HuH-7 (cell line): Measurements from ENCODE around the gene GPLD1.

Source experiments
- DNase-seq: peaks from one replicate; pipeline ENCODE4 v3.0.0; 2011; ENCODE audit warnings: low spot score

GPLD1 gene

DNA sequence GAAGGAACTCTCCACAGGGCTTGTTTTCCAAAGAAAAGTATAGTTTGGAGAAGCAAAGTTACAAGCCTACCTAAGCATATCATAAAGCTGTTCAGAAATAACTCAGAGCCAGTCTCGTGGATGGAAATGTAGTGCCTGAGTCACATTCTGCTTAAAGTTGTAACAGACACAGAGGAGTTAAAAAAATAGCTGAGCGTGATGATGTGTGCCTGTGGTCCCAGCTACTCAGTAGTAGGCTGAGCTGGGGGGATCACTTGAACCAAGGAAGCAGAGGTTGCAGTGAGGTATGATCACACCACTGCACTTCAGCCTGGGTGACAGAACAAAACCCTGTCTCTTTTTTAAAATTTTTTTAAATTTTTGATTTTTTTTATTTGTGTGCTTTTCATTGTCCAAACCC, 12.0 kb upstream of the GPLD1 start:
- DNase-seq: no peak

DNA sequence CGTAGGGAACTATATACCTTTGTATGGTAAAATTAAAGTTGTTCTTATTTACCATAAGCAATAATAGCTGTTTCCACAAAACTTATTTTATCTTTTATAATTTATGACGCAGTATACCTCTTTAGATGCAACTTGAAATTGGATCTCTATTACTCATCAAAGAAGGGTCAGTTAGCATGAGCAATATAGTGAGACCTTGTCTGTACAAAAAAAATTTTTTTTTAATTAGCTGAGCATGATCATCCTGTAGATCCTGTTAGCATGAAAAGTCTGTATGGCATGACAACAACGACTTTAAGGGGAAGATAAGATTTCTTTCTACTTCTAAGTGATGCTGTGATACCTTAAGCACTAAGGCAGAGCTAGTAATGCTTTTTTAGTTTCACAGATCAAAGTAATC, 11.3 kb upstream of the GPLD1 start:
- no peak for DNase-seq

DNA sequence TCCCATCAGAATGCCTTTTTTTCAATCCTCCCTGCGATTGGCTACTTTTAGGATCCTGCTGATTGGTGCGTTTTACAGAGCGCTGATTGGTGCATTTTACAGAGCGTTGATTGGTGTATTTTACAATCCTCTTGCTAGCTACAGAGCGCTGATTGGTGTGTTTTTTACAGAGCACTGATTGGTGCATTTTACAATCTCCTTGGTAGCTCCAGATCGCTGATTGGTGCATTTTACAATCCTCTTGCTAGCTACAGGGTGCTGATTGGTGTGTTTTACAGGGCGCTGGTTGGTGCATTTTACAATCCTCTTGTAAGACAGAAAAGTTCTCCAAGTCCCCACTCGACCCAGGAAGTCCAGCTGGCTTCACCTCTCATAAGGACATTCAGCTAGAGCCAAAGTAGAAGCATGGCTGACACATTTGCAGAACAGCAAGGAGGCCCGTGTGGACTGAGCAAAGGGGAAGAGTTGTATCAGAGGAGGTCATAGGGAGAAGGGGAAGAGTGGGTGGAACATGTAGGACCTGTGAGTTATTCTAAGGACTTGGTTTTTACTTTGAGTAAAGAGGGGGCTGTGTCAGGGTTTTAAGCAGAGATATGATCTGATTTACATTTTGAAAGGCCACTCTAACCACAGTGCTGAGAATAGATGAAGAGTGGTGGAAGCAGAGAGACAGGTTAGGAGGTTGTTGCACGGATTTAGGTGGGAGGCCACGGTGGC, 8.0 kb upstream of the GPLD1 start:
- DNase-seq: no peak

DNA sequence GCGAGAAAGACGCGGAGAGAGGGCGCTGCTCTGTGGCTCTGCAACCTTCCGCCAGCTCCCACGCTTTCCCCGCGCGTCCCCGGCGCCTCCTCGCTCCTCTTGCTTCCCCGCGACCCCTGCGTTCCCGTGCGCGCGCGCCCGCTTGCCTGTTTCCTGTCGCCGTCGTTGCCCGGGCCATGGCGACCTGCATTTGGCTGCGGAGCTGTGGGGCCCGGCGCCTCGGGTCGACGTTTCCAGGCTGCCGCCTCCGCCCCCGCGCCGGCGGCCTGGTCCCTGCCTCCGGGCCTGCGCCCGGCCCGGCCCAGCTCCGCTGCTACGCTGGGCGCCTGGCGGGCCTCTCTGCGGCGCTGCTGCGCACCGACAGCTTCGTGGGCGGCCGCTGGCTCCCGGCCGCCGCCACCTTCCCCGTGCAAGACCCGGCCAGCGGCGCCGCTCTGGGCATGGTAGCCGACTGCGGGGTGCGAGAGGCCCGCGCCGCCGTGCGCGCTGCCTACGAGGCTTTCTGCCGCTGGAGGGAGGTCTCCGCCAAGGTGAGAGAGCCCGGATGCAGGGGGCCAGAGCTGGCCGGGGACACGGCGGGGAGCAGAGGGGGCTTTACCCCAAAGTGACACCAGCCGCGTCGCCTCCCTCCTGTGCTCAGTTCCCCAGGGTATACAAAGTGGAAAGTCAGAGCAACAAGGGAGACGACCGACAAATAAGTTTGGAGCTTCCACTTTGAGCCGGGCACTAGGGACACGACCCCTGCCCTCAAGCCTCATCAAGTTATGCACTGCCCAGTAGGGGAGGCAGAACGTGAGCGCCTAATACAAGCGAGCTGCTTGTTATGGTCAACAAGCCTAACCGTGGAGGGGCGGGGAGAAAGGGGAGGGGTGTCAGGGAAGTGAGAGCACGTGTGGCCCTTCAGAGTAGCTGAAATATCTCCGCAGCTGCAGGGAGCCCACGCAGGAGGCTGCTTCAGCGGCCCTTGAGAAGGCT, 5.7 kb upstream of the GPLD1 start, which contains the start of gene ALDH5A1:
ALDH5A1 (plus strand) TSS at position 149 of the 975 bp plus-strand sequence; CDS start at position 177, 28 bp downstream.
- DNase-seq: peak; percentile 60

DNA sequence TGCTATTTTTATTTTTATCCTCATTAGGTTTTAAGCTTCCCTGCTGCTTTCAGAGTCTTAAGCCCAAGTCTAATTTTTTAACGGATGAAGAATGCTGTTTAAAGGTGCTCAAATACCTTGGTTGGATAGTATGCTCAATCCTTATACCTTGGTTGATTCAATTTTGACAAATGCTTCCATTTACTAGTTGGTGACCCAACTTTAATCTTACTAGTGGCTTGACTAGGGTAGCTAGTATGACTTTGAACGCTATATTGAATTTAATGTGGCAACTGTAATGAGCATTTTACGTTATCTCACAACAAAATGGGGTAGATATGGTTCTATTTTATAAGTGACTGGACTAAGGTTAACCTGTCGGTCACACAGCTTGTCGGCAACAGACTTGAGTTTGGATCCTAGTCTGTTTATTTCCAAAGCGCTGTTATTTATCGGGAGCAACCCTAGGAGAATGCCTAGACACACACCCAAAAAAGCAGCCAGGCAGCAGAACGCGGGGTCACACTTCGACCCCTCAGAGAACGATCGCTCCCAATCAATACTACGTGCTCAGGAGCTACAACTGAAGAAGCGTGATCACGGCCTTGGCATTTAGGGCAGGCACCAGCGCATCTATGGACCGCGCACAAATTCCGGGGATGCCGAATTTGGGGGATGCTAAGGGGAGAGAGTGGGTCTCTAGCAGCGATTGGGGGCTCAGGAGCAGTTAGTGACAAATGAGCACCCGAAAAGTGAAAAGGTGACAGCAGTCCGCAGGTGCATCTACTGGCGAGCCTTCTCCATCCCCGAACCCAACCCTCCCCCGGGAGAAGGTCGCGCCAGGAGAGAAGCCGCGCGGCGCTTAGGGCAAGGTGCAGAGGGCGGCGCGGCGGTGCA, 4.8 kb upstream of the GPLD1 start:
- DNase-seq: peak; percentile 49

DNA sequence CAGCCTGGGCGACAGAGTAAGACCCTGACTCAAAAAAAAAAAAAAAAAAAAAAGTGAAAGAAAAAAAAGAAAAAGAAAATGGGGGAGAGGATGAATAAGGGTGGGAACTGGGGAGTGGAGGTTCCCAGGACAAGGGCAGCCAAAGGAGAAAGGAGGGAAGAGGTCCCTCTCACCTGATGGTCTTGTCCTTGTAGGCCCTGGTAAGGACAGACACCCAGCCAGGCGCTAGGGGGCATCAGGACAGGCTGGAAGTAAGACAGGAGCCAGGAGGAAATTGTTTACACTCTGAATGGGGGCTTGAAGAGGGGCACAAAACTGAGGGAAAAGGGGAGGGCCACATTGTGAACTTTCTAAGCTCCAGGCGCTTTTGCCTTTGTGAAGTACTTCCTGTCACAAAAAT, 3.1 kb upstream of the GPLD1 start:
- DNase-seq: peak; percentile 49

DNA sequence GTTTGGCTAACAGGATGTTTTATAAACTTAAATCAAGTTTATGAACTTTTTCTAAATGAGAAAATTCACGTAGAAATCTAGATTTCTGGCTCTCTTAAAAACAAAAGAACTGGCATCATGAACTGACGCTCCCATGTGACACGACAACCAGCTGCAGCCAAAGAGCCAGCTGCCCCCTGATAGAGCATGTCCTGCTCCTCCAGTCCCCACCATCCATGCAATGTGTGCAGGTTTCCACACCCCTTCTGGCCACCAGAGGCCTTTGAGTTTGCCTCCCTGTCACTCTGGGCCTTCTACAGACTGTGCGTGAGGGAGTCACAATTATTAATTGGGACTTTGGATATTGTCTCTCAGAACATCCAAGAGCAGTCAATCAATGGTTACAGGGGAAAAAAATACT, 1.6 kb upstream of the GPLD1 start:
- no peak for DNase-seq

DNA sequence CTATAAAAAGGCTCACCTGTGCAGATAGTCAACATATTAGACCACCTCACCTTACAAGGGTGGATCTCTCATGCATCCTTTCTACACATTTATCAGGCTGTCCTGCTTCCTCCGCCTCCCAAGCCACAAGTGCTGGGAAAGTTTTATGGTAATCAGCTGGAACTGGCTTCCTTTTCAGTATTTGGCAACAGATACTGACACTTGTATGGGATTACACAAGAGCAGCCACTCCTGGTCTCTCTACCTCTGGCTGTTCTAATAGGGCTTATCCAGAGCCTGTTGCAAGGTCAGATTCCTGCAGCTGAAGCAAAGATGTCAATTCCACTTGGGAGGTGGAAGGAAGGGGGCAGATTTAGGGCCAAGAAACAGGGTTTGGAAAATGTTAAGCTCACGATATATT, 503 bp upstream of the GPLD1 start:
- DNase-seq: peak; percentile 49

DNA sequence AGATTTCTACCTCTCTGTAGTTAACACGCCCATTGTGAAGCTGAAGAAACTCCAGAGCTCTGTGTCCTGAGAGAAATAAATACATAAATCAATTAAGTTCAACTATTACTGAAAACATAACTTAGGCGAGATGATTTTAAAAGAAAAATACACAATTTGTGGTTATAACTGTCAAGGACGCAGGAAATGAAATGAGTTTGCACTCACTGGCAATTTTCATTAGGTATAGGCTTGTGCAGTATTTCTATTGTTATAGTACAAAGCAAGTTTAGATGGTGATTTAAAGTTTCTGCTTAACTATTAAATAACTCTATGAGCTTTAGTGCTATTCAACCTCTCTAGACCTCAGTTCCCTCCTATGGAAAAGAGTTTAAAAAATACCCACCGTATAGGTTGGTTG, 3.3 kb downstream of the GPLD1 start:
- no peak for DNase-seq

DNA sequence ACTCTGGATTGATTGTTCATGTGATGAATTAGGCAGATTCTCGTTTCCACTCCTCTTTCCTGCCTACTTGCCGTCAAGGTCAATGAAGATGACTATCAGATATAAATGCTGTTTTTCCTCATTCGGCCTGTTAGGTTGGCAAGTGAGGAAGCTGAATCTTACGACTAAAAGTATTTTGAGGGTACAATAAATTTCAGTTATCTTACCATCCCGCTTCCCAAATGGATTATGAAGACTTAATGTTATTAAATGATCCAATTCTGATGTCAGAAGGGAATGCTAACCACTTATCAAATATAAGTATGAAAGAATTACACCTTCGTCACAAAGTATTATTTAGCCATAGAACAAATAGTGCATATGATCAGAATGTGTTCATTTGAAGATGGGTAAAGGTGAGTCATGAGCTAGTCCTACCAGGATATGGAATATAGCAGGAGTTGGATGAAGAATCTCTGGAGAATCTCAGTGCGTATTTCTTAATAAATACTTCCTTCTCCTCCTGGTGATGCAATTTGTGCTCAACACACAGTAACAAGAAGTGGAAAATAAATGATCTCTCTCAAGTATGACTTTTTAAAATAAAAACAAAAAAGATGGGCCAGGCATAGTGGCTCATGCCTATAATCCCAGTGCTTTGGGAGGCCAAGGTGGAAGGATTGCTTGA, 4.6 kb downstream of the GPLD1 start:
- DNase-seq: no peak

DNA sequence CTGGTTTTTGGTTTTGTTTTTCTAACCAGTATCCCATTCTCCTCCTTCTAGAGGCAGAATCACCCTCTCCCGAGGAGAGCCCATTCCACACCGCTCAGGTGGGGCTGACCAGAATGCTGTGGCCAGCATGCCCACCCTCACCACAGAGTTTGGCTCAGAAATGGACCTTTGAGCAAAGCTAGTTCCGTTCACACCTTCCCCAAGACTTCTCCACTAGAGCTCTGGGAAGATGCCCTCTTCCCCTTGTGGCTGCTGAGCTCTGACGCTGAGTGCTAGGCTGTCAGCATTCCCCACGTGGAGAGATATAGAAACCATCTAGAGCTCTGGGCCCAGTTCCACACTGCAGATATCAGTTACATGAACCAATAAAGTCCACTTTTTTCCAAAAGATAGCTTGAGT, 7.9 kb downstream of the GPLD1 start:
- DNase-seq: no peak

DNA sequence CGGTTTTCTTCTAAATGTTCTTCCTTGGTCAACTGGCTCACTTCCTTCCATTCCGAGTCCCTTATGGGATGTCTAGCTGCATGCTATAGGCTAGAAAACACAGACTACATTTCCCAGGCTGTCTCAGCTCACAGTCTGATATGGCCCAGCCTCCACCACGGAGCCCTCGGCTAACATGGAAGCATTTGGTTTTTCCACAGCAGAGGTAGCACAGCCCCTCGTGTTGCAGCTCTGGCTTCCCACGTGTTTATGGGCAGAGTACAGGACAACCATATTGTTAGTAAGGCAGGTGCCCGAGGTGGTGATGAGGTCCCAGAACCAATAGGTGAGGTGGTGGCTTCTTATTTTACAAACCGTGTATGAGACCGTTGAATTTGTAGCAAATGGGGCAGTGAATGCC, 8.7 kb downstream of the GPLD1 start:
- DNase-seq: no peak

DNA sequence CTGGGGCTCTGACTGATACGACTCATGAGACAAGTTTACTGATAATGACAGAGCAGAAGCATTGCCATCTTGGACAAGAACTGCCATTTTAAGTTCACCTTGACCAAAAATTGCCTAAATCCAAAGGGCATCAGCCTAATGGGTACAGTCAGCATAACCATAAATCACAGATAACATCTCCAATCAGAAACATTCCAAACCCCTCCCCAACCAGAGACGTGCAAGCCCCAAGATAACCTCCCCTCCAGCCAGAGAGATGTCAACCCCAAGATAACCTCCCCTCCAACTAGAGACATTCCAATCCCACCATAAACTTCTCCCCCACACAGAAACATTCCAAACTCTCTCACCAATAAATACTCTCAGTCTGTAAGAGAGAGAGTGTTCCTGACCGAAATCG, 10.5 kb downstream of the GPLD1 start:
- no peak for DNase-seq

DNA sequence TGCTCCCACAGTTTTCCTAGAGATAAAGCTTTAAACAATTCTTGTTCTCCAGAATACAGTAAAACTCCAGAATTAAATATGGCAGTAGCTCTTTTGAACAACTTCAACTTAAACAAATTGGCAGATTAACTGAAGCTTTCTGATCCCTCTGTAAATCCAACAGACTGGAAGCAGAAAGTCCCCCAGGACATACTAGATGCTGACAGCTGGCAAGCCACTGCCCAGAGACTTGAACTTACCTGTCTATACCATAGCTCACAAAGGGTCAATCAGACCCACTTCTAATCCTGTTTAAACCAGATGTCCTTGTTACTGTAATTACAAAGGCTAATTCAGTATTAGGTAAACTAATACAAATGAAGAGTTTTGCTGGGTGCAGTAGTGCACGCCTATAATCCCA, 12.3 kb downstream of the GPLD1 start:
- no peak for DNase-seq

DNA sequence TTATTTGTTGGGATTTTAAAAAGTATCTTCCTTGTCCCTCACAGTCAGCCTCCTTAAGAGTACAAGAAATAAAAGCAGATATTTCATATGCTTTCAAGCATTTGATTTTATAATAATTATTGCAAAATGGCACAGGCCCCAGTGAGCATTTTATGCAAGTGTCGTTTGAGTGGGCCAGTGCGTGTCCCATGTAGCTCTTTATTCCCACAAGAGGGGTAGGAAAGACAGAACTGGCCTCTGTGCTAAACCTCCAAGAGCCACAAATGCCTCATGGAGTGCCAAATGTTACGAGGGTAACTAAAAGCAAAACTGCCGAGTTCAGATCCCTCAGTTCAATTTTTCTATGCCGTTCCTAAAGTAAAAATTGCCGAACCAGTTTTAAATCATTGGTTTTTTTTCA, 12.7 kb downstream of the GPLD1 start:
- no peak for DNase-seq

DNA sequence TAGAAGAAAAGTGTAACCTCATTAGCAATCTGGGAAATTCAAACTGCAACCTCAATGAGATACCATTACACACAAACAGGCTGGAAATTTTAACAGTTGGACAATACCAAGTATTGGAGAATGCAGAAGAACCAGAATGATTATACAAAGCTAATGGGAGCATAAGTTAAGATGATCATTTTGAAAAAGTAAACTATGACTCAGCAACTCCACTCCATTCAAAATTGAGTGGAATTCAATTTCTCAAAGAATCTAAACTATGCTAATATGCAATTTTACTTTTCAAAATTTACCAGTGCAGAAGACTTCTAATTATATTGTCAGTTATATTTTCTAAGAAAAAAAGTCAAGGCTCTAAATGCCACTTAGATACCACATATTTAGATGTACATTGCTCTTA, 17.2 kb downstream of the GPLD1 start:
- no peak for DNase-seq

DNA sequence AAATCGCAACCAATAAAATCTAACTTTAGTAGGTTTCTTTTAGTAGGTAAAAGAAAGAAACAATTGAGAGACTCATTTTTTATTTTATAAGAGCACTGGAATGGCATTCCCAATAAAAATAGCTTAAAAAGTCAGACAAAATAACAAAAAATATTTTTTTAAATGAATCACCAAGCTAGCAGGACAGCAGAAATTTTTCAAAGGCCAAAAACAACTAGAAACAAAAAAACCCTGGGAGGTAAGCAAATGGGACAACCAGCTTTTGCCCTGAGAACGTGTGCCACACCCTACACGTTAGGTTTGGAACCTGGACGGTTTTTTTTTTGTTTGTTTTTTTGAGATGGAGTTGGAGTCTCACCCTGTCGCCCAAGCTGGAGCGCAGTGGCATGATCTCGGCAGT, 19.6 kb downstream of the GPLD1 start:
- no peak for DNase-seq

DNA sequence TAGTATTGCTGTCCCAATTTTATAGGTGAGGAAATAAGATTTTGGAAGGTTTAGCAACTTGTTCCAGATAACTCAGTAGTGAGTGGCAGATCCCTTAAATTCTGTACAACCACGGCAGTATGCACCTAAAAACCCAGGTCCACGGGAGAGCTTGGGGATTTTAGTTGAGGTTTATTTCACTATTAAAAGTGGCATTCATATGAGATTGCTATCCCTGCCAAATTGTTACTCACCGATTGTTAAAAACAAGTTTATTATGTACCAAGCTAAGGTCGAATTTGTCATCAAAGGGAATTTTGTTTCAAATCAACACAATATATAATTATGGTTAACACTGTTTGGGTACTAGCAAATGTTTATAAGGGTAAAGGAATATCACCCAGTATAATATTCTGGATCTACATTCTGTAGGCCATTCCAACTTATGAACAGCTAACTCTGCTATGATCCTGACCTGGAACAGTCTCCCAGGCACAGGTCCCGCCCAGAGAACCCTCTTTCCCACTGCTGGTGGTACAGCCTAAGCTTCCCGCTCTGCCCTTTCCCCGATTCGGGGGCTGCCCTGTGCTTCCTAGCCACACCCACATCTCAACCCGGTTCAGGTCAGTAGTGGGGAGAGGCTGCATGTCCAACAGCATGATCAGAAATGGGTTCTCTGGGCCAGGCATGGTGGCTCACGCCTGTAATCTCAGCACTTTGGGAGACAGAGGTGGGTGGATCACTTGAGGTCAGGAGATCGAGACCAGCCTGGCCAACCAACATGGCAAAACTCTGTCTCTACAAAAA, 24.9 kb downstream of the GPLD1 start:
- DNase-seq: no peak

DNA sequence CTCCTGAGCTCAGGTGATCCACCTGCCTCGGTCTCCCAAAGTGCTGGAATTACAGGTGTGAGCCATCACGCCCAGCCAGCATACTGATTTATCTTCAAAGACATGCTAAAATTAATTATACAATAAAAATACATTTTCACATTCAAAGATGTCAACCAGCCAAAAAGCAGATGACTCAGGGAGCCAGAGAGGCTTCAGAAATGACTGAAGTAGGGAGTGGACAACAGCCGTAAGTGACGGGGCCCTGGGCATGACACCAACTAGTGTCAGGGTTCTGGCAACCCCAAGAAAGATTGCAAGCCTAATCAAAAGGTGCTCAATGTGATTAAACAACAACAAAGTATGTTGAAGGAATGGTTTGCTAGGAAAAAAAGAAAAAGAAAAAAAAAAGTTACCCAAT, 28.4 kb downstream of the GPLD1 start:
- DNase-seq: no peak

DNA sequence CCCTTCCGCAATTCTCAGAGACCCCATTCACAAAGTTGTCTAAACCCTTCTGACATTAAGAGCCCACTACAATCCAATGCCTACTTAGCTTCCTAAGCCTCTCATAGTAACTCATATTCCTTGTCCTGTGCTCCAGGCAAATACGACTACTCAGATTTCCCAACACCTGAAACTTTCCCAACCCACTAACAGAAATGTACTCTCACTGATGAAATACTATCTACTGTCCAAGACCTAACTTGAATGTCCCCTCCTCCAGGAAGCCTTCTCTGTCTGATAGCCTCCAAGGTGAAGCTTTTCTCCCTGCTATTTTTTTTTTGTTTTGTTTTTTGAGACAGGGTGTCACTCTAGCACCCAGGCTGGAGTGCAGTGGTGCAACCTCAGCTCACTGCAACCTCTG, 30.4 kb downstream of the GPLD1 start:
- DNase-seq: peak; percentile 8

DNA sequence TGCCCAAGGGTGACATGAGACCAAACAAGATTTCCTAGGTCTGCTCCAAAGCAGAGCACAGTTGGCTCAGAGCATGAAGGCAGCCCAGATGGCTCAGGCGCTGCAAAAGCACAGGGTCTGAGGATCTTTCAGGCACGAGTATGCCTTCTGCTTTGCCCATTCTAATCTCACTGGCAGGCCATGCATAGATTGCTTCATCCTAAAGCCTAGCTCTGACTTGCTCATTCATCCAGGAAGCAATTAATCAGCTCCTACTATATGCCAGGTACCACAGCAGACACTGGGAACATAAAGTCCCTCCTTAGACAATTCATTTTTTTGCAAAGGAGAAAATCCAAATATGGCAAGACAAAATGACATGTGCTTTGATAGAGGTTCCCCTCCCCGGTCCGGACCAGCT, 31.2 kb downstream of the GPLD1 start:
- DNase-seq: no peak
